ENCODE data around the gene ALPK1.

DNA sequence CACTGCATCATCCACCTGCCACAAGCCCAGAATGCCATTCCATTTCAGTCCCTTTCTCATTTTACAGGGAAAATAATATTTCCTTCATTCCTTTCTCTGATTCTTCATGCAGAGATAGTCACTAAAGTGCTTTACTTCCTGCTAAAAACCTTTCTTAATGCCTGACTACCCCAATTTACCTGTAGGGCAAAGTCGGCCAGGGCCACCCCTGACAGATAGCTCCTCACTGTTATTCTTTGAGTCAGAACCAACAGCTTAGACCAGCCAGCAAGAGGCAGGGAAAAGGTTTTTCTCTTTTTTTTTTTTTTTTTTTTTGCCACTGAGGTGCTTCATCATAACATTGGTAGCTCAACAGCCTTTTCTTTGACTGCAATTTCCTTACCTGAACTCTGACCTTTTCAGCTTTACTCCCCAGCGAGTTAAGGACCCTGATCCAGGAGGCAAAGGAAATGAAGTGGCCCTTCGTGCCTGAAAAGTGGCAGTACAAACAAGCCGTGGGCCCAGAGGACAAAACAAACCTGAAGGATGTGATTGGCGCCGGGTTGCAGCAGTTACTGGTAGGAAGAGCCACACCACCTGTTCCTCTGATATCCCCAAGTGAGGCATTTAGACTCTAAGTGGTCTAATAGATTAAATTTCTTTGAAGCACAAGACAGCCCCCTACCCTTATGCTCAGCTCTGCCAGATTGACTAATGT is 85.0 kb downstream of the ALPK1 start:
- TF ChIP-seq TCF4 (CRISPR knock-in tag; IDR thresholded peaks at IDR 0.05; ENCODE audit: borderline replicate concordance) (no peak), RARB (CRISPR knock-in tag; IDR thresholded peaks at IDR 0.05) (no peak), ARNTL (CRISPR knock-in tag; IDR thresholded peaks at IDR 0.05; ENCODE audit: borderline replicate concordance, low read depth) (no peak)
